ENCODE measurements around the gene PHF11. TPM values are rescaled to one million over a fixed set of nuclear protein-coding genes. Genes with fewer than 3 reads are reported as not detected.

PHF11 gene
- total and polyA plus RNA-seq, 2 of the 8 experiments (the other 6 are each of a cell fraction or from before 2014, with no cell fraction given), result 6.1 to 8.1 TPM

GRCh38 chr13:49538404-49538803, 42.7 kb downstream of the PHF11 start (continued):
- no peak for TF ChIP-seq NANOG (IDR thresholded peaks at IDR 0.05; ENCODE audit: insufficient read depth, low read depth, low read length, poor library complexity, severe bottlenecking)
- no peak for TF ChIP-seq PHF8 (conservative IDR thresholded peaks at IDR 0.05; ENCODE audit: low read depth, low read length)
- no peak for TF ChIP-seq POU5F1 (IDR thresholded peaks at IDR 0.05; ENCODE audit: low read depth, low read length)
- no peak for TF ChIP-seq SUZ12 (IDR thresholded peaks at IDR 0.05; ENCODE audit: low read length)
- no peak for TF ChIP-seq RXRA (IDR thresholded peaks at IDR 0.05; ENCODE audit: insufficient read depth, low read depth, low read length)
- no peak for TF ChIP-seq BRCA1 (IDR thresholded peaks at IDR 0.05; ENCODE audit: low read depth, low read length)
- no peak for TF ChIP-seq GTF2F1 (IDR thresholded peaks at IDR 0.05; ENCODE audit: borderline replicate concordance, low read depth, low read length)
- TF ChIP-seq JUN (IDR thresholded peaks at IDR 0.05; ENCODE audit: low read depth, low read length), result no peak
- TF ChIP-seq POLR2A (IDR thresholded peaks at IDR 0.05; ENCODE audit: control extremely low read depth in 1 of 2, low read depth in 2 of 2, low read length in 2 of 2), result no peak
